Heart right ventricle (tissue), 16 donors: Measurements from ENCODE around the gene DIAPH3. TPM values are rescaled to one million over a fixed set of nuclear protein-coding genes. Genes with fewer than 3 reads are reported as not detected.

Experiments
- ATAC-seq, 8 donors: fragments of 200-7000 bp; cut with Tn5 transposase; one replicate each; pipeline ENCODE4 v1.9.1; 2020; ENCODE audit warnings: mild to moderate bottlenecking in 8 of 8, moderate library complexity in 8 of 8, moderate number of reproducible peaks in 1 of 8
- DNase-seq, 2 donors: peaks; one replicate each; pipeline ENCODE4 v3.0.0-alpha.2; 2020
- H3K27ac ChIP-seq, 10 donors: fragments of 200-600 bp; sonication (generic) in 2 of 10; one replicate each; pipeline versions ENCODE4 v1.5.0 to v1.8.0; 2020 to 2022; ENCODE audit warnings: mild to moderate bottlenecking in 3 of 10
- H3K27me3 ChIP-seq, 7 donors: fragments of 200-600 bp; one replicate each; pipeline ENCODE4 v1.8.0; 2021 to 2022; ENCODE audit warnings: mild to moderate bottlenecking in 2 of 7
- H3K36me3 ChIP-seq, 9 donors: fragments of 200-600 bp; sonication (generic) in 1 of 9; one replicate each; pipeline versions ENCODE4 v1.5.0 to v1.8.0; 2020 to 2022; ENCODE audit warnings: mild to moderate bottlenecking in 2 of 9
- H3K4me1 ChIP-seq, 9 donors: fragments of 200-600 bp; sonication (generic) in 1 of 9; one replicate each; pipeline versions ENCODE4 v1.5.0 to v1.8.0; 2020 to 2022; ENCODE audit warnings: mild to moderate bottlenecking in 4 of 9
- H3K4me3 ChIP-seq, 10 donors: fragments of 200-600 bp; sonication (generic) in 2 of 10; one replicate each; pipeline versions ENCODE4 v1.5.0 to v1.8.0; 2020 to 2022; ENCODE audit warnings: mild to moderate bottlenecking in 7 of 10, moderate library complexity in 2 of 10
- H3K9me3 ChIP-seq, 11 donors: fragments of 200-600 bp in 10 of 11; sonication (generic) in 2 of 11; one replicate each; pipeline versions ENCODE4 v1.5.0 to v1.8.0; 2013 to 2022; ENCODE audit warnings: mild to moderate bottlenecking in 2 of 11, control low read depth in 1 of 11, moderate library complexity in 1 of 11
- WGBS, 2 donors: extraction: QIAGEN DNeasy Blood & Tissue Kit; methylation state at CpG; one replicate each; pipeline ENCODE4 v1.1.7; 2013; ENCODE audit warnings: inconsistent platforms in 1 of 2; 5-methylcytosine and 5-hydroxymethylcytosine counted together
- intact Hi-C, 10 donors: fragments of 100-400 bp; cut with DNase I; formaldehyde crosslinking; loops; one replicate each; pipeline versions ENCODE4 v1.11.1 to v1.14.2; 2022
- polyA plus RNA-seq, 2 donors: library from polyadenylated mRNA; stranded (reverse); fragments of 200-250 nt; gene quantifications; one replicate each; pipeline ENCODE4 v1.2.3, GENCODE V29; 2013
- total RNA-seq, 10 donors: library from RNA; stranded (reverse); fragmentation: NEBNext Ultra II Directional in 3 of 10; extraction: Animal tissue kit (Norgen Biotek cat#: 25700) in 3 of 10; gene quantifications; one replicate each; pipeline versions ENCODE4 v1.2.1 to v1.2.4, GENCODE V29; 2021 to 2023
- TF ChIP-seq, protein P1 (sequence below), 9 donors: fragments of 200-600 bp; sonication (generic) in 2 of 9; IDR thresholded peaks; one replicate each; pipeline versions ENCODE4 v1.5.0 to v1.8.0; 2021 to 2022; ENCODE audit warnings: antibody characterized with exemption in 9 of 9, mild to moderate bottlenecking in 5 of 9, moderate library complexity in 1 of 9
- donor health status: Arrhythmogenic right ventricular cardiomyopathy.
- donor health status: ischemic (EF 13 %, LVEDD 7.1; RV severe dilation, severe dysfunction).
- donor health status: healthy with polysubstance abuse.
- donor health status: DM: no; HTN: yes; CAD: no.
- donor health status: DM: no; HTN: no; CAD: no.
- donor health status: ischemic (EF 25% LVEDD 6.9; RV normal size, moderate dysfunction).
- donor health status: ischemic (EF 25% LVEDD 5.7; RV mildly dilated, moderate dysfunction).
- donor health status: healthy.
- donor health status: DM: yes; HTN: yes; CAD: no.
- donor health status: Ischemic cardiomyopathy.
- donor health status: ischemic (EF 35%, LVEDD 5.7; RV mildly dilated, moderate dysfunction).
- donor health status: nonischemic (EF 11% LVEDD 7.7; RV severe dilation, severe dysfunction).
- donor health status: DM: yes; HTN: yes; CAD: no.
- donor health status: PGD.
- donor health status: ischemic (EF 29% LVEDD 5.4; RV normal size, mild dysfunction).
- donor health status: nonischemic (EF 23%, LVEDD 6.1; RV moderate dilation, normal function).

DIAPH3 gene
- total and polyA plus RNA-seq, 12 donors, result 0.04 to 2.2 (median 0.19) TPM

DNA sequence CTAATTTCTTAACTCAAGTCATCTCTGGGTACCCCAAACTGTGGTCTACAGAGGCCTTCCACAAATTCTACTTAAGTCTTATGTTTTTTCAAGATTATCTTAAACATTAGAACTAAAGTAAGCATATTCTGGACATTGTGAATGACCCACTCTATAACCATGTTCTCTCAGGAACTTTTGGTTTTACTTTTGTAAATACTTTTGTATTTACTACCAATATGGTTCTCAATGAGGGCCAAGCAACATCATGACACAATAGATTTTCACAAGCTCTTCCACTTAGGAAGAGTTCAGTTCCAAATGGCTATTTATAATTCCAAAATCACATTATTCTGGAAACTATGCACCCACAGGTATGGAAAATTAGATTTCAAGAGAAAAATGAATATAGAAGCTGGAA lies 10.8 kb downstream of the DIAPH3 start:
- DNase-seq (no peak), ATAC-seq (no peak)
- intact Hi-C loops, result no loop called here
- TF ChIP-seq, protein P1, sequence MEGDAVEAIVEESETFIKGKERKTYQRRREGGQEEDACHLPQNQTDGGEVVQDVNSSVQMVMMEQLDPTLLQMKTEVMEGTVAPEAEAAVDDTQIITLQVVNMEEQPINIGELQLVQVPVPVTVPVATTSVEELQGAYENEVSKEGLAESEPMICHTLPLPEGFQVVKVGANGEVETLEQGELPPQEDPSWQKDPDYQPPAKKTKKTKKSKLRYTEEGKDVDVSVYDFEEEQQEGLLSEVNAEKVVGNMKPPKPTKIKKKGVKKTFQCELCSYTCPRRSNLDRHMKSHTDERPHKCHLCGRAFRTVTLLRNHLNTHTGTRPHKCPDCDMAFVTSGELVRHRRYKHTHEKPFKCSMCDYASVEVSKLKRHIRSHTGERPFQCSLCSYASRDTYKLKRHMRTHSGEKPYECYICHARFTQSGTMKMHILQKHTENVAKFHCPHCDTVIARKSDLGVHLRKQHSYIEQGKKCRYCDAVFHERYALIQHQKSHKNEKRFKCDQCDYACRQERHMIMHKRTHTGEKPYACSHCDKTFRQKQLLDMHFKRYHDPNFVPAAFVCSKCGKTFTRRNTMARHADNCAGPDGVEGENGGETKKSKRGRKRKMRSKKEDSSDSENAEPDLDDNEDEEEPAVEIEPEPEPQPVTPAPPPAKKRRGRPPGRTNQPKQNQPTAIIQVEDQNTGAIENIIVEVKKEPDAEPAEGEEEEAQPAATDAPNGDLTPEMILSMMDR (IDR thresholded peaks at IDR 0.05), result no peak
- Histone ChIP-seq H3K9me3 (peaks cover 0 to 8% (median 0%) of the 10 kb centered on the region in 11 donors), H3K4me1 (no peaks in the 10 kb centered on the region), H3K27me3 (no peaks in the 10 kb centered on the region), H3K4me3 (no peak overlapping the region), H3K36me3 (no peaks in the 10 kb centered on the region), H3K27ac (no peak overlapping the region)

DNA sequence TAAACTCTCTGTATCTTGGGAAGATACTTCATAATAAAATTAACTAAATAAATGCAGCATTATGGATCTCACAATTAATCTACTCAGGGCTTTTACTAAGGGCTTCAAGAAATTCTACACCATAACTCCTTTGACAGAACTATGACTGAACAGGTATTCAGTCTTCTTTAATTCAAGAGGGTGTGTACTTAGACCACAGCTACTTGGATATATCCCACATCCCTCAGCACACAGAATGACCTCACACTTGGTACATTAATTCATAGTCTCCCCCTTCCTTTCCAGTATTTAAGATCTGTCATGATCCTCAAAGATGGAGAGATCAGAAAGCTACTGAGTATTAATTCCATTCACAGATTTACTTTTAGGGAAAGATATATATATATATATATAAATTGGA lies 11.6 kb downstream of the DIAPH3 start:
- TF ChIP-seq, protein P1 (IDR thresholded peaks at IDR 0.05), result no peak
- Histone ChIP-seq H3K4me1 (no peaks in the 10 kb centered on the region), H3K4me3 (no peak overlapping the region), H3K27ac (no peak overlapping the region), H3K27me3 (no peaks in the 10 kb centered on the region), H3K36me3 (no peaks in the 10 kb centered on the region), H3K9me3 (peaks cover 0 to 3% (median 0%) of the 10 kb centered on the region in 11 donors)
- ATAC-seq (no peak), DNase-seq (no peak)
- intact Hi-C loops, result no loop called here

DNA sequence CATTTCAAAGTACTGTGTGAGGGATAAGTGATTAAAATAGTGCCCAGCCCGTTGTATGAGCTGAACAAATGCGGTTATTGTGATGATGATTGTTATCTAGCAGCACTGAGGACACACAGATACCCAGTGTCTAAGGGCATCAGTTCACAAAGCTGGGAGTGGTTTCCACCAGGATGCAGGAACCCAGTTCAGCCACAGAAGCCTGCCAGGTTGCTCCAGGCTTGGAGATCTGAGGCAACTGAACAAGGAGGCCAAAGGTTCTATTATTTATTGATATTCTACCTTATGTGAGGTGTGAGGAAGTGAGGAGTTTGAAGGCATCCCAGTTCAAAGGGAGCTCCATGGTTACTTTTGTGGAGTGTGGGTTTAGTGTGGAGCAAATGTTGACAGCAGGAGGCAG lies 13.2 kb downstream of the DIAPH3 start:
- ATAC-seq, result no peak
- TF ChIP-seq, protein P1 (IDR thresholded peaks at IDR 0.05), result no peak
- 73 to 83% methylated on average over 2 of the region's 2 CpGs for WGBS, 2 donors
- intact Hi-C loops, result no loop called here
- Histone ChIP-seq H3K27ac (no peak overlapping the region), H3K27me3 (no peaks in the 10 kb centered on the region), H3K36me3 (no peaks in the 10 kb centered on the region), H3K9me3 (no peaks in the 10 kb centered on the region), H3K4me3 (no peak overlapping the region), H3K4me1 (no peaks in the 10 kb centered on the region)
- DNase-seq, result no peak

DNA sequence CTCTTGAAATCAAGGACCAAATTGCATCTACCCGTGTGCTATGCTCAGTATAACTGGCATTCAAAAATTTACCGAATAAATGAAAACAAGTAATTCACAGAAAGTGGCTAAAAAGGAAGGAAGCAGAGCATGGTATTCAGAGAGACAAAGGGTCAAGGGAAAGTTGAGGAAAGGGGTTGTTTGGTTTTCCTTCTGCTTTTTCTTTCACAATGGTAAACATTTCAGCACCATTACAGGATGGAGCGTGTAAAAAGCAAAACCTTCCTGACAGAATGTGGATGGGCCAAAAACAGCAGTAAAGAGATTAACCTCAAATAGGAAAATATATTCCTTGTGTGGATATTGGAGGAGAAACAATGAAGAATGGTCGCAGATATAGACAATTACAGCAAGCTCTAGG lies 14.8 kb downstream of the DIAPH3 start:
- TF ChIP-seq, protein P1 (IDR thresholded peaks at IDR 0.05), result no peak
- intact Hi-C loops, result no loop called here
- Histone ChIP-seq H3K4me1 (no peaks in the 10 kb centered on the region), H3K4me3 (no peak overlapping the region), H3K27me3 (no peaks in the 10 kb centered on the region), H3K36me3 (no peaks in the 10 kb centered on the region), H3K27ac (no peak overlapping the region), H3K9me3 (no peaks in the 10 kb centered on the region)
- DNase-seq (no peak), ATAC-seq (no peak)
- 63 to 73% methylated on average over 4 of the region's 4 CpGs for WGBS, 2 donors

DNA sequence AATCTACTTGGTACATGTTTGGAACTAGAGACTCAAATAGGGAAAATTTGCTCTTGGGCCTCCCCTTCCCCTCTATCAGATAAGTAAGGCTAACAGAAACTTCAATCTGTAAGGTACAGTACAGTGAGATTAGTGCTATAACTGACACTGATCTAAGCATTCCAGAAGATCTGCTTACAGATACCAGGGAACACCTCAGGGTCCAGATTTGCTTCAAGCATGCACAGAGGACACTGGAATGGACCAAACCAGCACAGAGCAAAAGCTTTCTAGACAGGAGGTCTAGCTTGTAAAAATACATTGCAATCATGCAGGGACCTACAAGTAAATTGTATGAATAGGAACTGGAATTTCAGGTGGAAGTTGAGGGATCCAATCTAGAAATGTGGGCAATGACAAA lies 16.4 kb downstream of the DIAPH3 start:
- H3K36me3 ChIP-seq, result no peaks in the 10 kb centered on the region
- no peaks in the 10 kb centered on the region for H3K9me3 ChIP-seq
- H3K4me1 ChIP-seq, result no peaks in the 10 kb centered on the region
- H3K27me3 ChIP-seq, result no peaks in the 10 kb centered on the region
- no peak overlapping the region for H3K27ac ChIP-seq
- ATAC-seq, result no peak
- no peak for DNase-seq
- no peak overlapping the region for H3K4me3 ChIP-seq
- TF ChIP-seq, protein P1 (IDR thresholded peaks at IDR 0.05), result no peak
- intact Hi-C loops, result no loop called here
